SK-N-SH treated with all-trans-retinoic acid at 6 μM for 48 hours (cell line): Measurements from ENCODE around the gene CRYBG1.

ENCODE experiments used
- ATAC-seq: fragments of 200-7000 bp; cut with Tn5 transposase; 3 replicates; pipeline ENCODE4 v1.9.1; 2020; ENCODE audit warnings: mild to moderate bottlenecking, moderate library complexity
- ARNTL ChIP-seq: fragments of 450-650 bp; formaldehyde crosslinking; IDR thresholded peaks from 2 replicates; pipeline ENCODE4 v1.5.0; 2020; ENCODE audit warnings: low read depth, mild to moderate bottlenecking, moderate library complexity, borderline replicate concordance
- BACH2 ChIP-seq: fragments of 250-450 bp; sonication (Bioruptor Pico); IDR thresholded peaks from 2 replicates; pipeline ENCODE4 v1.9.0; 2021; ENCODE audit warnings: mild to moderate bottlenecking, borderline replicate concordance
- CSDC2 ChIP-seq: fragments of 250-450 bp; sonication (Bioruptor Pico); IDR thresholded peaks from 2 replicates; pipeline ENCODE4 v1.5.0; 2020; ENCODE audit warnings: mild to moderate bottlenecking, moderate library complexity
- ESRRG ChIP-seq: fragments of 250-450 bp; sonication (Bioruptor Pico); IDR thresholded peaks from 2 replicates; pipeline ENCODE4 v1.6.1; 2021; ENCODE audit warnings: mild to moderate bottlenecking
- GLIS3 ChIP-seq: fragments of 250-450 bp; sonication (Bioruptor Pico); IDR thresholded peaks from 2 replicates; pipeline ENCODE4 v1.5.0; 2020; ENCODE audit warnings: mild to moderate bottlenecking, moderate library complexity
- ISL1 ChIP-seq: fragments of 250-450 bp; sonication (Bioruptor Pico); IDR thresholded peaks from 2 replicates; pipeline ENCODE4 v2.1.2; 2022; ENCODE audit warnings: mild to moderate bottlenecking, moderate library complexity
- OSR1 ChIP-seq: fragments of 250-450 bp; sonication (Bioruptor Pico); IDR thresholded peaks from 2 replicates; pipeline ENCODE4 v1.8.0; 2022; ENCODE audit warnings: moderate library complexity, mild to moderate bottlenecking, inconsistent platforms
- PPARA ChIP-seq: fragments of 250-450 bp; sonication (Bioruptor Pico); IDR thresholded peaks from 2 replicates; pipeline ENCODE4 v1.5.0; 2020; ENCODE audit warnings: mild to moderate bottlenecking, borderline replicate concordance
- RARB ChIP-seq: fragments of 250-450 bp; sonication (Bioruptor Pico); IDR thresholded peaks from 2 replicates; pipeline ENCODE4 v1.8.0; 2021; ENCODE audit warnings: mild to moderate bottlenecking, moderate library complexity
- SNAI2 ChIP-seq: fragments of 250-450 bp; sonication (Bioruptor Pico); IDR thresholded peaks from 2 replicates; pipeline ENCODE4 v1.5.0; 2020; ENCODE audit warnings: mild to moderate bottlenecking, moderate library complexity
- TCF4 ChIP-seq: fragments of 250-450 bp; sonication (Bioruptor Pico); IDR thresholded peaks from 2 replicates; pipeline ENCODE4 v1.8.0; 2021; ENCODE audit warnings: mild to moderate bottlenecking, moderate library complexity, borderline replicate concordance
- TOX ChIP-seq: fragments of 250-450 bp; sonication (Bioruptor Pico); IDR thresholded peaks from 2 replicates; pipeline ENCODE4 v1.8.0; 2021; ENCODE audit warnings: mild to moderate bottlenecking, moderate library complexity, borderline replicate concordance
- ZC3H10 ChIP-seq: fragments of 250-450 bp; sonication (Bioruptor Pico); IDR thresholded peaks from 2 replicates; pipeline ENCODE4 v1.5.1; 2021; ENCODE audit warnings: mild to moderate bottlenecking, moderate library complexity
- ZFP3 ChIP-seq: fragments of 250-450 bp; sonication (Bioruptor Pico); IDR thresholded peaks from 2 replicates; pipeline ENCODE4 v1.5.0; 2020; ENCODE audit warnings: mild to moderate bottlenecking, moderate library complexity
- ZFP30 ChIP-seq: fragments of 450-650 bp; formaldehyde crosslinking; IDR thresholded peaks from 2 replicates; pipeline ENCODE4 v1.5.0; 2022; ENCODE audit warnings: mild to moderate bottlenecking, moderate library complexity
- ZNF565 ChIP-seq: fragments of 450-650 bp; formaldehyde crosslinking; conservative IDR thresholded peaks from 2 replicates; pipeline ENCODE4 v1.5.0; 2020; ENCODE audit warnings: low read depth, mild to moderate bottlenecking, moderate library complexity
- ZNF70 ChIP-seq: fragments of 450-650 bp; formaldehyde crosslinking; IDR thresholded peaks from 2 replicates; pipeline ENCODE4 v1.5.0; 2020; ENCODE audit warnings: mild to moderate bottlenecking, moderate library complexity
- ZNF8 ChIP-seq: fragments of 450-650 bp; formaldehyde crosslinking; IDR thresholded peaks from 2 replicates; pipeline ENCODE4 v1.5.0; 2020; ENCODE audit warnings: mild to moderate bottlenecking, moderate library complexity
- TF ChIP-seq, protein P1 (sequence below): fragments of 250-450 bp; sonication (Bioruptor Pico); IDR thresholded peaks from 2 replicates; pipeline ENCODE4 v1.5.1; 2021; ENCODE audit warnings: mild to moderate bottlenecking, moderate library complexity
- TF ChIP-seq, protein P2 (sequence below): fragments of 250-450 bp; sonication (Bioruptor Pico); IDR thresholded peaks from 2 replicates; pipeline ENCODE4 v1.5.0; 2020; ENCODE audit warnings: mild to moderate bottlenecking, moderate library complexity
- TF ChIP-seq, protein P3 (sequence below): fragments of 250-450 bp; sonication (Bioruptor Pico); IDR thresholded peaks from 2 replicates; pipeline ENCODE4 v1.5.1; 2020; ENCODE audit warnings: low read depth, mild to moderate bottlenecking, moderate library complexity
- TF ChIP-seq, protein P4 (sequence below): fragments of 250-450 bp; sonication (Bioruptor Pico); IDR thresholded peaks from 2 replicates; pipeline ENCODE4 v1.8.0; 2020; ENCODE audit warnings: mild to moderate bottlenecking, moderate library complexity, borderline replicate concordance

The CRYBG1 gene

DNA sequence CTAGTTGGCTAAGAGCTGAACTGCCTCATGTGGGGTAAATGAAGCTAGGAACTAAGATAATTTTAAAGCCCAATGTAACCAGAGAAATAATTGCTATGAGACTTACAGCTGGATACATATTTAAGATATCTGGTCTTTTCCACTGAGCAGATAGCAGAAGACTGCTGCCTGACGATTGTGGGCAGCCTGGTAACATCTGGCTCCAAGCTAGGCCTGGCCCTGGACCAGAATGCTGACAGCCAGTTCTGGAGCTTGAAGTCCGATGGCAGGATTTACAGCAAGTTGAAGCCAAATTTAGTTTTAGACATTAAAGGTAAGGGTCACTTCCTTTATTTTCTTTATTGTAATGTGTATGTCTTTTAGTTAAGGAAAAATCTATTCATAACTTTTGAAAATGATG lies 203.1 kb downstream of the CRYBG1 start:
- no peak for ATAC-seq
- TF ChIP-seq ZNF70 (CRISPR knock-in tag) = no peak
- no peak for TF ChIP-seq OSR1 (CRISPR knock-in tag)
- no peak for TF ChIP-seq TCF4 (CRISPR knock-in tag)
- TF ChIP-seq ZC3H10 (CRISPR knock-in tag) = no peak

DNA sequence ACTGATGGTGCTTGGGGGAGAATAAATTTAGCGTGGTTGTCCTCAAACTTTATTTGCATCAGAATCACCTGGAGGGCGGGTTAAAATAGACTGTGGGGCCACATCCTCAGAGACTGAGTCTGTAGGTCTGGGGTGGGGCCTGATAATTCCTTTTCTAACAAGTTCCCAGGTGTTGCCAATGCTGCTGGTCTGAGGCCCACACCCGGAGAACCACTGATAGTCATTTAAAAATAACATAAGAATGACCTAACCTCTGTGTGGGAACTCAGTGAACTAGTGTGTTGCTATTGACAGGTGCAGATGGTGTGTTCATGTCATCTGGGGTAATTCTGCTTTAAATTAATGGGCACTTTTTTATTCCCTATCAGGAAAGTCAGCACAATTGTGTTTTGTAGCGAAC lies 204.0 kb downstream of the CRYBG1 start:
- TF ChIP-seq PPARA (CRISPR knock-in tag) (no peak), RARB (CRISPR knock-in tag) (no peak), ZFP3 (CRISPR knock-in tag) (no peak), ZNF565 (CRISPR knock-in tag) (no peak), SNAI2 (CRISPR knock-in tag) (no peak)
- TF ChIP-seq, protein P1, sequence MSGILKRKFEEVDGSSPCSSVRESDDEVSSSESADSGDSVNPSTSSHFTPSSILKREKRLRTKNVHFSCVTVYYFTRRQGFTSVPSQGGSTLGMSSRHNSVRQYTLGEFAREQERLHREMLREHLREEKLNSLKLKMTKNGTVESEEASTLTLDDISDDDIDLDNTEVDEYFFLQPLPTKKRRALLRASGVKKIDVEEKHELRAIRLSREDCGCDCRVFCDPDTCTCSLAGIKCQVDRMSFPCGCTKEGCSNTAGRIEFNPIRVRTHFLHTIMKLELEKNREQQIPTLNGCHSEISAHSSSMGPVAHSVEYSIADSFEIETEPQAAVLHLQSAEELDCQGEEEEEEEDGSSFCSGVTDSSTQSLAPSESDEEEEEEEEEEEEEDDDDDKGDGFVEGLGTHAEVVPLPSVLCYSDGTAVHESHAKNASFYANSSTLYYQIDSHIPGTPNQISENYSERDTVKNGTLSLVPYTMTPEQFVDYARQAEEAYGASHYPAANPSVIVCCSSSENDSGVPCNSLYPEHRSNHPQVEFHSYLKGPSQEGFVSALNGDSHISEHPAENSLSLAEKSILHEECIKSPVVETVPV (CRISPR knock-in tag) = no peak
- TF ChIP-seq, protein P2, sequence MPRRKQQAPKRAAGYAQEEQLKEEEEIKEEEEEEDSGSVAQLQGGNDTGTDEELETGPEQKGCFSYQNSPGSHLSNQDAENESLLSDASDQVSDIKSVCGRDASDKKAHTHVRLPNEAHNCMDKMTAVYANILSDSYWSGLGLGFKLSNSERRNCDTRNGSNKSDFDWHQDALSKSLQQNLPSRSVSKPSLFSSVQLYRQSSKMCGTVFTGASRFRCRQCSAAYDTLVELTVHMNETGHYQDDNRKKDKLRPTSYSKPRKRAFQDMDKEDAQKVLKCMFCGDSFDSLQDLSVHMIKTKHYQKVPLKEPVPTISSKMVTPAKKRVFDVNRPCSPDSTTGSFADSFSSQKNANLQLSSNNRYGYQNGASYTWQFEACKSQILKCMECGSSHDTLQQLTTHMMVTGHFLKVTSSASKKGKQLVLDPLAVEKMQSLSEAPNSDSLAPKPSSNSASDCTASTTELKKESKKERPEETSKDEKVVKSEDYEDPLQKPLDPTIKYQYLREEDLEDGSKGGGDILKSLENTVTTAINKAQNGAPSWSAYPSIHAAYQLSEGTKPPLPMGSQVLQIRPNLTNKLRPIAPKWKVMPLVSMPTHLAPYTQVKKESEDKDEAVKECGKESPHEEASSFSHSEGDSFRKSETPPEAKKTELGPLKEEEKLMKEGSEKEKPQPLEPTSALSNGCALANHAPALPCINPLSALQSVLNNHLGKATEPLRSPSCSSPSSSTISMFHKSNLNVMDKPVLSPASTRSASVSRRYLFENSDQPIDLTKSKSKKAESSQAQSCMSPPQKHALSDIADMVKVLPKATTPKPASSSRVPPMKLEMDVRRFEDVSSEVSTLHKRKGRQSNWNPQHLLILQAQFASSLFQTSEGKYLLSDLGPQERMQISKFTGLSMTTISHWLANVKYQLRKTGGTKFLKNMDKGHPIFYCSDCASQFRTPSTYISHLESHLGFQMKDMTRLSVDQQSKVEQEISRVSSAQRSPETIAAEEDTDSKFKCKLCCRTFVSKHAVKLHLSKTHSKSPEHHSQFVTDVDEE (CRISPR knock-in tag) = no peak
- no peak for ATAC-seq

DNA sequence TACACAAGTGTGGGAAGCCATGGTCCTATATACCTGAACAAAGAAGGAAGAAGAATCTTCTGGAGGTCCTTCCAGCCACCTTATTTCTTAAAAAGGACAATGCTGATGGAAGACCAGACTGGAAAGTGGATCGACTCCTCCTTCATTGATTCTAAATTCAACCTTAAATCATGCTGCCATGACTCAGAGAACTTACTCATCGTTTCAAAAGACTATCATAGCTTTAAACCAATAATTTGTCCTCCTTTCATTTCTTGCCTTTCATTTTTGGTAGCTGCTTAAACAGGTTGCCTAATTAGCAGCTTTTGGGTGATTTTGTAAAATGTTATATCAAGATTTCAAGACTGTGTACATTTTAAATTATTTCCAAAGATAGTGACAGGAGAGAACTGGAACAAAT lies 208.0 kb downstream of the CRYBG1 start:
- TF ChIP-seq TCF4 (CRISPR knock-in tag) (no peak), PPARA (CRISPR knock-in tag) (no peak), ZFP3 (CRISPR knock-in tag) (no peak), ZNF70 (CRISPR knock-in tag) (no peak), BACH2 (no peak)
- TF ChIP-seq, all 23 proteins: peak for 0
- no peak for ATAC-seq

DNA sequence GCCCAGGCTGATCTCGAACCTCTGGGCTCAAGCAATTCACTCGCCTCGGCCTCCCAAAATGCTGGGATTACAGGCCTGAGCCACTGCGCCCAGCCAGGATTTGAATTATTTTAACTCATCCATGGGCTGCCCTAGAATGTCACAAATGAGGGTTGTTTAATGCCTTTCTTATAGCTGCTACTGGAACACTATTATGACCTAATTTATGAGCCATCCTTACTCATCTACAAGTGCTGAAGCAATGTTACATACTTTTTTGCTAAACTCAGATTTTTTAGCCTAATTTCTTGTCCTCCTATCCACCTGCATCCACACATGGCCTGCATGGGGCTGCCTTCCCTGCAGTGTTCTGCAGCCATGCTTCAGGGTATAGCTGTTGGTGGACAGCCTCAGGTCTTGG lies 208.9 kb downstream of the CRYBG1 start:
- TF ChIP-seq ESRRG (CRISPR knock-in tag) (no peak), TOX (CRISPR knock-in tag) (no peak), TCF4 (CRISPR knock-in tag) (no peak), ZFP3 (CRISPR knock-in tag) (no peak), RARB (CRISPR knock-in tag) (no peak), GLIS3 (CRISPR knock-in tag) (no peak), ZNF70 (CRISPR knock-in tag) (no peak), ZNF8 (CRISPR knock-in tag) (no peak), CSDC2 (CRISPR knock-in tag) (no peak), ZFP30 (CRISPR knock-in tag) (no peak), SNAI2 (CRISPR knock-in tag) (no peak), ARNTL (CRISPR knock-in tag) (no peak), ISL1 (no peak), OSR1 (CRISPR knock-in tag) (no peak), ZC3H10 (CRISPR knock-in tag) (no peak)
- TF ChIP-seq, protein P2 (CRISPR knock-in tag) = no peak
- TF ChIP-seq, protein P3, sequence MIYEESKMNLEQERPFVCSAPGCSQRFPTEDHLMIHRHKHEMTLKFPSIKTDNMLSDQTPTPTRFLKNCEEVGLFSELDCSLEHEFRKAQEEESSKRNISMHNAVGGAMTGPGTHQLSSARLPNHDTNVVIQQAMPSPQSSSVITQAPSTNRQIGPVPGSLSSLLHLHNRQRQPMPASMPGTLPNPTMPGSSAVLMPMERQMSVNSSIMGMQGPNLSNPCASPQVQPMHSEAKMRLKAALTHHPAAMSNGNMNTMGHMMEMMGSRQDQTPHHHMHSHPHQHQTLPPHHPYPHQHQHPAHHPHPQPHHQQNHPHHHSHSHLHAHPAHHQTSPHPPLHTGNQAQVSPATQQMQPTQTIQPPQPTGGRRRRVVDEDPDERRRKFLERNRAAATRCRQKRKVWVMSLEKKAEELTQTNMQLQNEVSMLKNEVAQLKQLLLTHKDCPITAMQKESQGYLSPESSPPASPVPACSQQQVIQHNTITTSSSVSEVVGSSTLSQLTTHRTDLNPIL (CRISPR knock-in tag) = no peak
- TF ChIP-seq, protein P4, sequence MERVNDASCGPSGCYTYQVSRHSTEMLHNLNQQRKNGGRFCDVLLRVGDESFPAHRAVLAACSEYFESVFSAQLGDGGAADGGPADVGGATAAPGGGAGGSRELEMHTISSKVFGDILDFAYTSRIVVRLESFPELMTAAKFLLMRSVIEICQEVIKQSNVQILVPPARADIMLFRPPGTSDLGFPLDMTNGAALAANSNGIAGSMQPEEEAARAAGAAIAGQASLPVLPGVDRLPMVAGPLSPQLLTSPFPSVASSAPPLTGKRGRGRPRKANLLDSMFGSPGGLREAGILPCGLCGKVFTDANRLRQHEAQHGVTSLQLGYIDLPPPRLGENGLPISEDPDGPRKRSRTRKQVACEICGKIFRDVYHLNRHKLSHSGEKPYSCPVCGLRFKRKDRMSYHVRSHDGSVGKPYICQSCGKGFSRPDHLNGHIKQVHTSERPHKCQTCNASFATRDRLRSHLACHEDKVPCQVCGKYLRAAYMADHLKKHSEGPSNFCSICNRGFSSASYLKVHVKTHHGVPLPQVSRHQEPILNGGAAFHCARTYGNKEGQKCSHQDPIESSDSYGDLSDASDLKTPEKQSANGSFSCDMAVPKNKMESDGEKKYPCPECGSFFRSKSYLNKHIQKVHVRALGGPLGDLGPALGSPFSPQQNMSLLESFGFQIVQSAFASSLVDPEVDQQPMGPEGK = no peak
- TF ChIP-seq, all 23 proteins: peak for 0
- ATAC-seq = no peak
